Measurements from ENCODE around the gene ARHGEF17. TPM values are rescaled to one million over a fixed set of nuclear protein-coding genes. Genes with fewer than 3 reads are reported as not detected.
A peak's percentile ranks its signal among the peaks of the same experiment; 100 is the strongest.

ARHGEF17 gene
- total and polyA plus RNA-seq, 2 of the 8 experiments (the other 6 are each of a cell fraction or from before 2014, with no cell fraction given) = 11.3 to 14.6 TPM

DNA sequence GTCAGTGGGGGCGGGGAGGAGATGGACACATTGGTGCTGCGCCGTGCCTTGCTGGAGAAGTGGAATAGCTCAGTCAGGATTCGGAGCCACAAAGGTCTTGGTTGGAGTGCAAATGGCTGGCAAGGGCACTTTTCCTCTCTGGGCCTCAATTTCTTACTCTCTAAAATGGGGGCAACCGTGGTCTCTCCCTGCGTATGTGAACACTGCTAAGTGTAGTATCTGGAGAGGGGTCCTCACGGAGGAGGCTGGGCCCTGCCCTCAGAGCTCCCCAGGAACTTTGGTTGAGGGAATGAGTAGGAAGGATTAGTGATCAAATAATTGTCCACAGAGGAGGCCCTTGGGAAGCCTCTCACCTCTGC lies 35.4 kb upstream of the ARHGEF17 start:
- FAIRE-seq = no peak
- no peak for DNase-seq (ENCODE audit: low read depth in 1 of 2, low spot score in 2 of 2)
- Histone ChIP-seq H2BK5ac (ENCODE audit: low read depth, low read length) (no peak overlapping the region), H2BK15ac (ENCODE audit: low read length) (no peak overlapping the region), H4K91ac (replicated peaks; ENCODE audit: insufficient read length, low read length) (no peak overlapping the region), H2BK120ac (replicated peaks; ENCODE audit: low read depth, low read length) (no peak overlapping the region), H3K9me3 (ENCODE audit: insufficient read depth in 2 of 2, low read depth in 1 of 2, low read length in 1 of 2) (no peaks in the 10 kb centered on the region), H3K79me1 (ENCODE audit: low read depth, low read length) (0 out of 2 replicates have a peak, but pooled peaks cover 3% of the 10 kb centered on the region), H3K4me2 (ENCODE audit: insufficient read depth in 1 of 2, low read depth in 2 of 2, low read length in 2 of 2) (no peak overlapping the region), H3K36me3 (ENCODE audit: control insufficient read depth in 2 of 4, insufficient read depth in 4 of 4, low read length in 3 of 4) (no peaks in the 10 kb centered on the region), H3K4me1 (replicated peaks in 1 of 4; ENCODE audit: control insufficient read depth in 3 of 4, insufficient read depth in 4 of 4, low read length in 3 of 4) (peaks cover 0 to 15% (median 9%) of the 10 kb centered on the region in 4 experiments; a peak in 5 of 7 replicates), H3K27me3 (replicated peaks in 1 of 4; ENCODE audit: control insufficient read depth in 3 of 4, extremely low read depth in 1 of 4, insufficient read depth in 3 of 4, low read length in 3 of 4) (no peaks in the 10 kb centered on the region; a peak in 2 of 7 replicates), H2AK5ac (ENCODE audit: low read depth, low read length) (no peak overlapping the region), H4K20me1 (replicated peaks in 1 of 2; ENCODE audit: control insufficient read depth in 1 of 2, insufficient read depth in 2 of 2, low read length in 2 of 2) (peaks cover 0 to 1% of the 10 kb centered on the region in 2 experiments), H3K79me2 (ENCODE audit: control insufficient read depth in 1 of 2, insufficient read depth in 2 of 2, low read length in 2 of 2) (no peaks in the 10 kb centered on the region), H4K8ac (ENCODE audit: extremely low read depth, insufficient read depth, low read length) (no peak overlapping the region), H3K56ac (replicated peaks; ENCODE audit: insufficient read length, low read depth, low read length) (no peak overlapping the region), H3K14ac (ENCODE audit: insufficient read length) (no peak overlapping the region), H3K9ac (replicated peaks in 1 of 4; ENCODE audit: extremely low read depth in 1 of 4, low read depth in 3 of 4, low read length in 3 of 4) (no peak overlapping the region), H4K5ac (ENCODE audit: insufficient read length, low read depth, low read length) (no peak overlapping the region), H3K27ac (ENCODE audit: low read depth, low read length) (no peak overlapping the region), H2BK20ac (ENCODE audit: low read length) (0 out of 2 replicates have a peak overlapping the region, but pooled peaks have one; percentile 3), H3K4me3 (ENCODE audit: extremely low read depth in 1 of 4, insufficient read depth in 2 of 4, low read depth in 3 of 4, low read length in 4 of 4) (no peak overlapping the region), H3K23ac (ENCODE audit: insufficient read length) (no peak overlapping the region), H3K4ac (replicated peaks; ENCODE audit: insufficient read length, low read depth, low read length) (no peak overlapping the region), H3K23me2 (ENCODE audit: low read depth, low read length) (no peaks in the 10 kb centered on the region), H3K18ac (ENCODE audit: extremely low read depth, low read length) (no peak overlapping the region), H2BK12ac (ENCODE audit: low read depth, low read length) (0 out of 2 replicates have a peak overlapping the region, but pooled peaks have one; percentile 30), H2AFZ (ENCODE audit: low read length) (no peak overlapping the region)
- 91% methylated on average over 7 of the region's 7 CpGs; no CpG with 5 or more reads in 1 of the 2 experiments for WGBS, 2 experiments (ENCODE audit: extremely low coverage in 1 of 2, insufficient coverage in 1 of 2, insufficient read length in 1 of 2, insufficient replicate concordance in 2 of 2, low coverage in 1 of 2, low lambda C conversion rate in 2 of 2, missing lambda C conversion rate in 1 of 2)
- ChIA-PET CTCF (ENCODE audit: partially characterized antibody) (interaction anchor here (0.6 to 16.5 kb wide), 15 partner anchors 9 to 103 kb away, joined by 3 to 173 read pairs (median 3); no protein-coding TSS in a partner anchor), POLR2A (ENCODE audit: partially characterized antibody) (interaction anchor here (1.0 kb wide), 1 partner anchor 19 kb away, joined by 5 read pairs; no protein-coding TSS in a partner anchor)
- TF ChIP-seq KDM1A (IDR thresholded peaks at IDR 0.05; ENCODE audit: borderline replicate concordance, low read length) (peak; percentile 71; the same call in 1 of the 2 replicates), CREB1 (IDR thresholded peaks at IDR 0.05) (no peak), FOSL1 (IDR thresholded peaks at IDR 0.05; ENCODE audit: insufficient read depth, low read depth, low read length) (no peak), EZH2 (IDR thresholded peaks at IDR 0.05; ENCODE audit: low read depth, low read length, severe bottlenecking) (no peak), POLR2AphosphoS5 (IDR thresholded peaks at IDR 0.05; ENCODE audit: low read depth, low read length) (no peak), EGR1 (IDR thresholded peaks at IDR 0.05; ENCODE audit: borderline replicate concordance, low read depth, low read length) (no peak), SP2 (IDR thresholded peaks at IDR 0.05; ENCODE audit: low read length) (no peak)

Data from H1 (cell line).